GM21529 (cell line): ENCODE results near the gene PRDM1.
"Not testable (repeated sequence)": the region's sequence is repeated elsewhere in the genome, so short reads cannot be mapped to it uniquely, and the experiment has no call there.

Experiments used
- ATAC-seq: cut with Tn5 transposase; IDR thresholded peaks from one replicate; pipeline ENCODE4 v1.9.1; 2021; ENCODE audit not compliant: unreplicated experiment

The PRDM1 gene

DNA sequence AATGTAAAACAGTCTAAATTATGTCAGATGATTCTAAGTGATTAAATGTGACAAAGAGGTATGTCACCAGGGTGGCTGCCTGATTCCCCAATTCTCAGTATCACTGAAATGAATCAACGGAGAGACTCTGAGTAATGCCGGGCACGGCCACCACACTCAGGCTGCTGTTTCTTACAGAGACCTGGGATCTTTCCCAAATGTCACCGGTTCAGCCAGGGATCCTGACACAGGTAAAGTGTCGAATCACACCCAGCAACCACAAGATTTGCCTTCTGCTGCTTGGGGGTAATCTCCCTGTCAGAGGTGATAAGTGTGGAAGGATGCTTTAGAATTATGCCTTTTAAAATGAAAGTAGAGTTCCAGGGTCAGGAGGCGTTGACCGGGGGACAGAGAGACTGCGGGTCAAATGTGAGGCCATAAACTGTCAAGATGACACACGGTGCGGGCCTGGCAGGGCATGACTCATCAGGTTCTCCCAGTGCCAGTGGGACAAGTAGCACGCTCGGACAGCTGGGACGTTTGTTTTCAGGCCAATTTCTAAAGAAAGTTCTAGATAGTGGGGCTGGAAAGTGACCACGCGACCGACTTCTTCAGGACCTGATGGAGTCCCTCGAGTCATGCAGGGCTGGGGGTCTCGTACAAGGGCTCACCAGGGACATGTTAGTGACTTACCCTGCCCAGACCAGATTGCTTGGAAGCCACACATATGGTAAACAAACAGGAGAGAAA is 48.9 kb downstream of the PRDM1 start:
- no peak for ATAC-seq

DNA sequence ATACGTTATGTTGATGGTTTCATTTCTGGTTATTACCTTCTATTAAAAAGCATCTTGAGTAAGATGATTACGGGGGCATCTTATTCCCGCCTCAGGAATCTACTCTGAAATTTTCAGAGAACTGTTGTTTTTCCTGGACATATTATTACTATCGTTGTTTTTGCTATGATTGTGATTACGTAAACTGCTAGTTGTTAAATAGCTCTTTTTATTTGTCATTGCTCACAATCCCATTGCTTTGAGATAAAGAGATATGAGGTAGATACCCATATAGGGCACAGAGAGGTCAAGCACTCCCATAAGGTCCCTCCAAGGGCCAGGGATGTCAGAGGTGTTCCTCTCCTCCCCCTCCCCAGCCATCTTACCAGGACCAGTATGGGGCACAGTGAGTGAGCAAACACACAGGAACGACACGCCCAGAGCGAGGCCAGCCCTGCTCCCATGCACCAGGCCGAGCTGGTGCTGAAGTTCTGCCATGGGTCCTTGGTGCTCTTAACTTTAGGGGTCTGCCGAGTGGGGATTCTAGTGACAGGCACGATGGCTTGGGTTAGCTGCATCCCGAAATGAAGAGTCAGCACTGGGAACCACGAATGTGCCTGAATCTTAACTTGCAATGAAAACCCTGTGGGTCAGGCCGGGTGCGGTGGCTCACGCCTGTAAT is 49.9 kb downstream of the PRDM1 start:
- no peak for ATAC-seq

DNA sequence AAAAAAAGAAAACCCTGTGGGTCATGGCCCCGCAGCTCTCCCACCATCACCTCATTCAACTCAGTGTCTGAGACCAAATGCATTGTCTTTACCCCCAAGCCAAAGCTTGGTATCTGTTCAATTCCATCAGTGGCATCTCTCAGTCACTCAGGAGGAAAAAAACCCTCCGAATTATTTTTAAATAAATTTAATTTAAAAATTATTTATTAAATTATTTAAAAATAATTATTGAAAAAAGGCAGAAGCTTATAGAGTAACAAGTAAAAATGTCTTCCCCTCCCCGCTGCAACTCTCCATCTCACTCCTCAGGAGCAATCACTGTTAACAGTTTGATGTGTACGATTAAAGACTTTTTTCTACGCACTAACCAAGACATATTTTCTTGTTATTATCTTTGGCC is 50.7 kb downstream of the PRDM1 start:
- ATAC-seq = no peak

- ATAC-seq = no peak
These were observed 52.0 kb downstream of the PRDM1 start for GRCh38 chr6:106138151-106138550.

DNA sequence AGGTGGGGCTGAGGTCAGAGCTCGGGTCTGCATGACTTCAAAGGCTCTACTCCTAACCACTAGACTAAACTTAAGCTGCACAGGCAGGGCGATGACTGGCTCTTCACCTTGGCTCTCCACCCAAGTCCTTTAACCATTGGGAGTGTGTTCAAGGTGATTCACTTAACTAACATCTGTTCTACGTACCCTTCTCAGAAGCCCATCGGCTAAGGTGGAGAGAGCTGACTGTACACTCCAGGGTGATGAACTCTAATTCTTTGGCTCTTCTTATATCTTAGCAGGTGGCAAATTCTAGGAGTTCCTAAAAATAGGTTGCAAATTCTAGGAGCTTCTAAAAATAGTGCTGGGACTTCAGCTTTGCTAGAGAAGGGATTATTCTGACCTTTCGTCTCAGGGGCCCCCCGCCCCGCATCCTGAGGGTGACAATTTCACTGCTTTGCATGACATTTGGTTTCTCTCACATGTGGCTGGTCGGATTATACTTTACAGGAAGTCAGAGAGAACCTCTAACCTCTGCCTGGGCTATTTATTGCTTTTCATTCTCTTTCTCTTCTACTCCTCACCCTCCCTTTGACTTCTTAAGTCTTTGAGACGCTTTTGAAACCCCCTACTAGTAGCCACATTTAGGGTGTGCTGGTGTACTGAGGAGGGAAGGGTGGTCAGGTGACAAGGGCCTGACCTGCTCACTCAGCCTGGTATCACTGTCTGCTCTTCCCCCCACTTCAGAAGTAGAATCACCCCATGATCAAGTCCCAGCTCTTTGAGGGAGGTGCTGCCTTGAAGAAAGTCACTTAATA is 55.5 kb downstream of the PRDM1 start:
- ATAC-seq = peak; percentile 81

GRCh38 chr6:106142876-106143431 is 56.8 kb downstream of the PRDM1 start:
- ATAC-seq = no peak

DNA sequence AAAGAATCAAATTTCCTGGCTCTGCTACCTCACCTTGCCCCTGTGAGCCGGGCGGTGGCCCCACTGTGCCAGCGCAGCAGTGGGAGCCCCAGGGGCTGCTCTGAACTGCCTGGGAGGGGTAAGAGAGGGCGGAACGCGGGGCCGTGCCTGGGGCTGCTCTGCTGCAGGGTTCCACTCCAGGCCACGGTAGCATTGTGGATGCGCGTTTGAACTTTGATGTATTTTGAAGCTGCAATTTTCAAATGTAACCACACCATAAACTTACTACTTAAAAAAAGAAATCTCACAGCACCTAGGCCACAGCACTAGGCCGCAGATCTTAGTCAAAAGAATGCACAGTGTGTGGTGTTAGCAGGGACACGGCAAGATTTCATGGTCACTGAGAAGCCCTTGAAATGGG is 57.5 kb downstream of the PRDM1 start:
- no peak for ATAC-seq

DNA sequence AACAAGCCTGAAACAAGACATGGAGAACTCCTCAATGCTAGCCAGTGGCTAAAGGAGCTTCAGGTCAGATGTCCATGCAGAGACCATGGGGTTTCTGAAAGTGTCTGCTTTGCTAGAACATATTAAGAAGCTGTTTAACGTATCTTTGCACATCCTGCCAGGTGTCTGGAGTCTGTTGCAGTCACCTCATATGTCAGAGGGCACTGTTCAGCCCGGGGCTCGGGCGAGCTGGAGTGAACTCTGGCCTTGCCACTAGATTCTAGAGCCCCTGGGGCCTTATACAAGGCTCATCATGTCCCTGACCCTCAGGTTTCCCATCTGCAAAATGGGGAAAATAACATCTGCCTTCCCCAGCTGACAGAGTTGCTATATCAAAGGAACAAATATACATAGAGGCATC is 59.0 kb downstream of the PRDM1 start:
- ATAC-seq = no peak

DNA sequence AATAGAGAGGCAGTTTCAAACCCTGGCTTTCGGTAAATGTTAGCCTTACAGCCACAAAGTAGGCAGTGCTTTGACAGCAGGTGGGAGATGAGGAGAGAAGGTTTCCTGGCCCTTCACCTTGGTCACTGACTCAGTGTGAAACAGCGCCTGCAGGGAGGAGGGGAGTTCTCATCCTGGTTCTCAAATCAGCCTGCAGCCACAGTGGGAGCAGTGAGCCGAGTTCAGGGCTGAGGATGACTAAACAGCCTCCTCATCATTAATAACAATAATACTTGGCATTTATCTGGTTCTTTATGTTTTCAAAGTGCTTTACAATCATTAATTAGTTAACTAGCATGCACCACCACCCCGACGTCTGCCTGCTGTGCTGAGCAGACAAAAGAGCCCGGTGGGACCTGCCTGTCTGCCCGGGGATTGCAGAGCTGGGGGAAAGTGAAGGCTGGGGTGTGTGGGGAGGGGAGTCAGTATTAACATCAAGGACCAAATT is 59.6 kb downstream of the PRDM1 start:
- ATAC-seq = peak; percentile 42

GRCh38 chr6:106146852-106147351 is 60.8 kb downstream of the PRDM1 start:
- ATAC-seq = no peak

DNA sequence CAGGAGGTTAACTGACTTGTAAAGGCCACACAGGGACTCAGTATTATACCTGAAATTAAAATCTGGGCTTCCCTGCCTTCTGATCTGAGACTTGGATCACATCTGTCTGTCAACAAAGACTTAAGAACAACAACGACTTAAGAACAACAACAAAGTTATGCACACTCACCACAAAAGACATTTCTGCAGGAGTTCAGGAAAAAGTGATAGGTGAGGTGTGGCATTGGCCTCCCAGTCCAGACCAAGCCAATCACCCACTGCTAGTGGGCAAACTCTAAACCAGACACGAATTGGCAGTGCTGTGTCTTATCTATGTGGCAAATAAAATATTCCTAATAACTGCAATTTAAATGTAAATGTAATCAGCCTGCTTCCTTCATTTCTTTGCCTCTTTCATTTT is 61.3 kb downstream of the PRDM1 start:
- ATAC-seq = no peak

DNA sequence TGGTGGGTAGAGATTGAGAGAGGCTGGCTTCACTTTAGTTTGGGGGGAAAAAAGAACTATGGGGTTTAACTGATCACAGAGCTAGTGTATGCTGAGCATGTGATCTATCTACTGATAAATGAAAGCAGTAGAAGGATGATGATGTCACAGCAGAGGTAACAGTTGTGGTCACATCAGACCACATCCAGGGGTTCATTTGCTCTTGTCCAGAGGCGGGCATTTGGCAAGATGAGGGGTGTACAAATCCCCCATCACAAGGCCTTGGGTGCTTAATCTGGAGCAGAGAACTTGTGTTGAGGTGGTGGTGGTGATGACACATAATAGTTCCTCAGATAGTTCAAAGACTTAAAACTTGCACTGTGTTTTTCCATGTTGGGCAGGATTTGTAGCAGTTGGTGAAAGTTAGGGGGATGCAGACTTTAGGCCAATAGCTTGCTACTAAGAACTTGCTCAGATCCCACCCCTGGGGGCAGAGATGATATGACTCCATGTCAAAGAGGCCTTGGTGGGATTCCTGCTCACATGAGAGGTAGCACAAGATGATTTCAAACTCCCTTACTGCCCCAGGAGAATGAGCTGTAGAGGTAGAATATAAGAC is 63.4 kb downstream of the PRDM1 start:
- no peak for ATAC-seq

DNA sequence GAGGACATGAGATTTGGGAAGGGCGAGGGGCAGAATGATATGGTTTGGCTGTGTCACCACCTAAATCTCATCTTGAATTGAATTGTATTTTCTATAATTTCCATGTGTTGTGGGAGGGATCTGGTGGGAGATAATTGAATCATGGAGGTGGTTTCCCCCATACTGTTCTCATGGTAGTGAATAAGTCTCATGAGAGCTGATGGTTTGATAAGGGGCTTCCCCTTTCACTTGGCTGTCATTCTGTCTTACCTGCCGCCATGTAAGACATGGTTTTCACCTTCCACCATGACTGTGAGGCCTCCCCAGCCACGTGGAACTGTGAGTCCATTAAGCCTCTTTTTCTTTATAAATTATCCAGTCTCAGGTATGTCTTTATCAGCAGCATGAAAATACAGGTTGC is 66.3 kb downstream of the PRDM1 start:
- ATAC-seq = not testable (repeated sequence)

DNA sequence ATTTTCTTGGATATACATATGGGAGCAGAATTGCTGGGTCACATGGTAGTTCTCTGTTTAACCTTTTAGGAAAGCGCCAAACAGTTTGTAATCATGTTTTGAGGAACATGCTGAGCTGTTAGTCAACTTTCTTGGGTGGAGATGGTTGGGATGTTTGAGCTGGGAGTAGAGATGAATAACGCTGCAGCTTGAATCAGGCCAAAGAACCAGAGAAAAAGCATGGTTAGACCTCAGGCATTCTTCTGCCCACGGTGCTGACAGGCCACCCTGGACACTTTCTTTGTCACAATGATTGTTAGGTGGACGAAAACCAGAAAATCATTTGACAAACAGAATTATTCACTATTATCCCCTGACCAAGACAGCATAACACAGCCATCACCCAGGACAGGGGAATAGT is 66.8 kb downstream of the PRDM1 start:
- ATAC-seq = no peak

DNA sequence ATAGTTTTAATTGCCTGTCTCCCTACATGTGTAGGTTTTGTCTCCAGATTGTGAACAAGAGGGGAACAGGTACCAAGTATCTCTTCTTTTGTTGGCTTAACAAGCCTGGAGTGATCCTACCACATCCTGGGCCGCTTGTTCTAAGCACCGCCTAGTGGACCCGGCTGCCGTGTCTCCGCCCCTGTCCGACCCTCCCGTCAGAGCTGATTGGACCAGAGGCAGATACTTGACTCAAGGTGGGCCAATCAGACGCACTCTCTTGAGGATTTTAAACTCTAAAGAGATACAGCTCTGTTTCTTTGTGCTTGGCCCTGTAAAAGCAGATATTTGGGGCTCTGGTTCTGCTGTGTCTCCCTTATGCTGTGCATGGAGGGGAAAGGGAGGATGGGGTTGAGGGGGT is 68.2 kb downstream of the PRDM1 start:
- ATAC-seq = no peak

DNA sequence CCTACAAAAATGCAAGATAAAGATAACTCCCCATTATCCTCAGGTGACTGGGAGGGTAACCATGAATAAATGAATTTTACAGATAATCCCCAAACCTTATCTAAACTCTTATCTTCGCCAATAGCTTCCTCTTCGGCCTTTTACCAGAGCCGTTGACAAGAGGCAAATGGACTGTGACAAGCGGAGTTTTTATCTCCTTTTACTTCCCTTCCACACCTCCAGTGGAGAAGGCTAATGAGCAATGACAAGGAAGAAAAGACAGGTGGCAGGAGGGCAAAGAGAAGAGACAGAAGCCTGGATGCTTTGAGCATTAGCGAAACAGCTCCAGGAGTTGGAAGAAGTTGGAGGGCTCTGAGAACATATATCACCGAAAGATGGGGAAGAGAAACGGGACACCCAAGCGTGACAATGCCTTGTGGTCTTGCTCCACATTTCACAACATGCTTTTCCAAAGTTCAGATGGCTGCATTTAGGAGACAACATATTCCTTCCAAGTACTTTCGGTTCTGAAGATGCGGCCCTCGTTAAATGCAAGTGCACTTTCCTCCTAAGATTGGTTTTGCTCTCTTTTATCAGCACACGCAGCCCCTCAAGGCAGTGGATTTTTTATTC is 69.2 kb downstream of the PRDM1 start:
- ATAC-seq = no peak

DNA sequence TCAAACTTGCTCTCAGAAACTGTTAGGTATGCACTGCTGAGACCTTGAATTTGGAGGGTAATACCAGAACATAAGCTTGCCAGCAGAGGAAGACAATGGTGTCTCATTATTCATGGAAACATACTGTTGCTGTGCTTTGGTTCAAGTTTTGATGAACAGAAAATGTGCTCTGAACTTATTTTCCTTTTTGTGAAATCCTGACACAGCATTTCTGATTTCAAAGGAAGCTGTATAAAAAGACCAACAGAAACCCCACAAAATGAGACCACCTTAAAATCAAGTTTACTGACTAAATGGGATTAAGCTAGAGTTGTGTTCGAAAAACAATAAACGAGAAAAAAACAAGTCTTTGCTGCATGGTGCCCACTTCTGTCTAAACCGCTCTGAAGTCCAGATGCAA is 70.3 kb downstream of the PRDM1 start:
- no peak for ATAC-seq

GRCh38 chr6:106156863-106157262 is 70.7 kb downstream of the PRDM1 start:
- no peak for ATAC-seq

DNA sequence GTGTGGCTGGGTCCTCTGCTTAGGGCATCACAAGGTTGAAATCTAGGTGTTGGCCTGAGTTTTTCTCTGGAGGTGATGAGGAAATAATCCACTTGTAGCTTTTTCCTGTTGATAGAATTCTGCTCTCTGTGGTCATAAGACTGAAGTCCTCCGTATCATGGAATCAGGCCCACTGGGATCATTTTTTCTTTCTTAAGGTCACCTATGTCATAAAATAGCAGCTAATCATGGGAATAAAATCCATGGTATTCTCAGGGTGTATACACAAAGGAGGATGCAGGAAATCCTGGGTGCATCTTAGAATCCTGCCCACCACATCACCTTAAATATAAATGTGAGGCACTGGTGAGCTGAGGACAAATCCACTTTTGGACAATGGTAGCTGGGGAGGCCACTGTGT is 72.7 kb downstream of the PRDM1 start:
- ATAC-seq = no peak
